ENCODE data around the gene SLC22A4. TPM values are rescaled to one million over a fixed set of nuclear protein-coding genes. Genes with fewer than 3 reads are reported as not detected.

SLC22A4 gene
- total RNA-seq, 2 donors from 2014 or later = 1.3 to 8.3 TPM

GRCh38 chr5:132327252-132327955 lies 33.2 kb downstream of the SLC22A4 start:
- no peak for TF ChIP-seq CTCF (IDR thresholded peaks at IDR 0.05)
- H3K4me1 ChIP-seq = no peaks in the 10 kb centered on the region
- H3K27me3 ChIP-seq = no peaks in the 10 kb centered on the region
- H3K9me3 ChIP-seq = no peaks in the 10 kb centered on the region
- no peak overlapping the region for H3K9ac ChIP-seq (ENCODE audit: low read depth in 2 of 2, low read length in 2 of 2)
- H3K27ac ChIP-seq = no peak overlapping the region
- no peaks in the 10 kb centered on the region for H3K36me3 ChIP-seq
- H3K4me3 ChIP-seq = no peak overlapping the region
- intact Hi-C loops (cut with DNase I) = no loop called here
- no peak for DNase-seq

GRCh38 chr5:132334812-132335211 lies 40.6 kb downstream of the SLC22A4 start:
- no peak for TF ChIP-seq CTCF (IDR thresholded peaks at IDR 0.05)
- Histone ChIP-seq H3K4me1 (no peaks in the 10 kb centered on the region), H3K4me3 (no peak overlapping the region), H3K27ac (no peak overlapping the region), H3K9ac (ENCODE audit: low read depth in 2 of 2, low read length in 2 of 2) (no peak overlapping the region), H3K27me3 (no peaks in the 10 kb centered on the region), H3K36me3 (no peaks in the 10 kb centered on the region), H3K9me3 (no peaks in the 10 kb centered on the region)
- intact Hi-C loops (cut with DNase I) = no loop called here
- no peak for DNase-seq

DNA sequence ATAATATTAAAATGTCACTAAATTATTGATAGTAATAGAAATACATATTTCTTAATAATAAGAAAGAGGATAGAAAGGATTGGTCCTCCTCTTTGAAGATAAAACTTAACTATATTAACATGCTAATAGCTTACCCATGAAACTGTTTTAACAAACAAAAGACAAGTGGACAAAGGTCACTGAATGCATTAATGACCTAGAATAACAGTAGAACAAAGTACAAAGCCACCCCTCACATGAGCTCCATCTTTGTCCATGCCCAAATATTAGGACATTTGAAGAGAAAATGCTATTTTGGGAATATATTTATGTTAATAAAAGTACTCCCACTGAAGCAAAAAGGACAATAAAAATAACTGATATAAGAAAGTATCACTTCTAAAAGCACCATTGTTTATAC lies 41.2 kb downstream of the SLC22A4 start:
- Histone ChIP-seq H3K4me3 (no peak overlapping the region), H3K9me3 (no peaks in the 10 kb centered on the region), H3K36me3 (no peaks in the 10 kb centered on the region), H3K27me3 (no peaks in the 10 kb centered on the region), H3K4me1 (no peaks in the 10 kb centered on the region), H3K9ac (ENCODE audit: low read depth in 2 of 2, low read length in 2 of 2) (no peak overlapping the region), H3K27ac (no peak overlapping the region)
- DNase-seq = no peak
- no peak for TF ChIP-seq CTCF (IDR thresholded peaks at IDR 0.05)
- intact Hi-C loops (cut with DNase I) = no loop called here

DNA sequence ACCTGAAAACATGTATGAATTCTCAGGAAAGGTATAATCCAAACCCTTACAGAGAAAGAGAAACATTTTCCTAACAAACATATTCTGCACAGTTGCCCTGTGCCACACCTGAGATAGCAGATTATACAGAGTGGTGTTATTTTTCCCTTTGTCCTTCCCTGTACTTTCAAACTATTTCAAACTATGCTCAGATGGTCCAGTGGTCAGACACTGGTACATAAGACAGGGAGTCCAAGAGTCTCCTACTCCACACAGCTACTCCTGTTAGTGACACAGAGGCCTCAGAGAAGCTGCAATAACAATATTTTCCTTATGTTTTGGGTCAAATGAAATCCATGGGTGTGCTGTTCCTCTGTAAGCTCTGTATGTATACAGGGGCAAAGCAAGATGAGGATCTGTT lies 45.3 kb downstream of the SLC22A4 start:
- Histone ChIP-seq H3K9ac (ENCODE audit: low read depth in 2 of 2, low read length in 2 of 2) (no peak overlapping the region), H3K27me3 (no peaks in the 10 kb centered on the region), H3K36me3 (no peaks in the 10 kb centered on the region), H3K4me3 (no peak overlapping the region), H3K27ac (no peak overlapping the region), H3K4me1 (no peaks in the 10 kb centered on the region), H3K9me3 (no peaks in the 10 kb centered on the region)
- no peak for TF ChIP-seq CTCF (IDR thresholded peaks at IDR 0.05)
- DNase-seq = no peak
- intact Hi-C loops (cut with DNase I) = no loop called here

DNA sequence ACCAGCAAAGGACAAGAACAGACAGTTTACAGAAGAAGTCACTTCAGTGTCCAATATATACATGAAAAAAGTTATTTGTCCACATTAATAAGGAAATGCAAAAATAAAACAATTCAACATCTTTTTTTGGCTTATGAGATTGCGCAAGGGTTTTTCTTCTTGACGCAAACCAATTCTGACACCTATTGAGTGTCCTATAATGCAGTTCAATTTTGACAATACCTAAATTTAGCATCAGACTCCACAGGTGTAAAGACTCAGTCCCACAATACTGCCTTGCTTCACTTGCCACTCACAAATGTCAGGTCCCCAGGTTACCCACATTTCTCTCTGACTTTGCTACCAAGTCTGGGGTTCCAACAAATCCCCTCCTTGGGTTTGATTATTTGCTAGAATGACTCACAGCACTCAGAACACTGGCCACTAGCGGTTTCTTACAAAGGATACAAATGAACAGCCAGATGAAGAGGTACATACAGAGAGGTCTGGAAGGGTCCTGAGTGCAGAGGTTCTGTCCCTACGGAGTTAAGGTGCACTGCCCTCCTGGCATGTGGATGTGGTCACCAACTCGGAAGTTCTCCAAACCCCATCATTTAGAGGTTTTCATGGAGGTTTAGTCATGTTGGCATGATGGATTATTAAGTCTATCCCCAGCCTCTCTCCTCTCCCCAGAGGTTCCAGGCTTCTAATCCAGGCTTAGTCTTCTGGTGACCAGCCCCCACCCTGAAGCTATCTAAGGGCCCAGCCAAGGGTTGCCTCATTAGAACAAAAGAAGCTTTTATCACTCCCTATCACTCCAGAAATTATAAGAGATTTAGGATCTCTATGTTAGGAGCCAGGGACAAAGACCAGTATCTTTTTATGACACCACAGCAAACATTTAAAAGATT lies 48.3 kb downstream of the SLC22A4 start:
- Histone ChIP-seq H3K4me3 (no peak overlapping the region), H3K27ac (no peak overlapping the region), H3K4me1 (no peaks in the 10 kb centered on the region), H3K9me3 (no peaks in the 10 kb centered on the region), H3K9ac (ENCODE audit: low read depth in 2 of 2, low read length in 2 of 2) (no peak overlapping the region), H3K36me3 (no peaks in the 10 kb centered on the region), H3K27me3 (no peaks in the 10 kb centered on the region)
- intact Hi-C loops (cut with DNase I) = no loop called here
- TF ChIP-seq CTCF (IDR thresholded peaks at IDR 0.05) = no peak
- no peak for DNase-seq
